Measurements from ENCODE around the gene MAGED1.
"Not testable (repeated sequence)": the region's sequence is repeated elsewhere in the genome, so short reads cannot be mapped to it uniquely, and the experiment has no call there.

MAGED1 gene

DNA sequence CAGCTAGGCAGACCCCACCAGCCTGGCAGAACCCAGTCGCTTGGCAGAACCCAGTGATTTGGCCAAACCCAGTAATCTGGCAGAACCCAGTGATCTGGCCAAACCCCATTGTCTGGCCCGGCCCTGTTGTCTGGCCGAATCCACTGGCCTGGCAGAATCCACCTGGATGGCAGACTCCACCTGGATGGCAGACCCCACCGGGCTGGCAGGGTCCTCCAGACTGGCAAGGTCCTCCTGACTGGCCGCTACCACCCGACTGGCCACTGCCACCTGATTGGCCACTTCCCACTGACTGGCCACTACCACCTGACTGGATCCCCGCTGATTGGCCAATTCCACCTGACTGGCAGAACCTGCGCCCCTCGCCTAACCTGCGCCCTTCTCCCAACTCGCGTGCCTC is 3.2 kb downstream of the MAGED1 start:
- no peak for DNase-seq (ENCODE audit: low read depth)

GRCh38 chrX:51899741-51900140 is 6.3 kb downstream of the MAGED1 start:
- DNase-seq (ENCODE audit: low read depth) = no peak

GRCh38 chrX:51902510-51903050 is 9.2 kb downstream of the MAGED1 start:
- no peak for DNase-seq (ENCODE audit: low read depth)

DNA sequence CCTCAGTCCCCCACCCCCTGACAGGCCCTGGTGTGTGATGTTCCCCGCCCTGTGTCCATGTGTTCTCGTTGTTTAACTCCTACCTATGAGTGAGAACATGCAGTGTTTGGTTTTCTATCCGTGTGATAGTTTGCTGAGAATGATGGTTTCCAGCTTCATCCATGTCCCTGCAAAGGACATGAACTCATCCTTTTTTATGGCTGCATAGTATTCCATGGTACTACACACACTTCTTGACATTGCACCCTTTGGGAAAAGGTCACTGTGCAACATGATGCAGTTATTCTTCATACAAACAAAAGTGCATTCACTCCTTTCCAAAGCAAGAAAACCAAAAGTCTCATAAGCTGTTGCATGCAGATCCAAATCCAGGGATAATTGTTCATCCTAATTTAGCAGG is 11.7 kb downstream of the MAGED1 start:
- DNase-seq (ENCODE audit: low read depth) = not testable (repeated sequence)

- DNase-seq (ENCODE audit: low read depth) = no peak
Observed at GRCh38 chrX:51905711-51906110, 12.3 kb downstream of the MAGED1 start.

DNA sequence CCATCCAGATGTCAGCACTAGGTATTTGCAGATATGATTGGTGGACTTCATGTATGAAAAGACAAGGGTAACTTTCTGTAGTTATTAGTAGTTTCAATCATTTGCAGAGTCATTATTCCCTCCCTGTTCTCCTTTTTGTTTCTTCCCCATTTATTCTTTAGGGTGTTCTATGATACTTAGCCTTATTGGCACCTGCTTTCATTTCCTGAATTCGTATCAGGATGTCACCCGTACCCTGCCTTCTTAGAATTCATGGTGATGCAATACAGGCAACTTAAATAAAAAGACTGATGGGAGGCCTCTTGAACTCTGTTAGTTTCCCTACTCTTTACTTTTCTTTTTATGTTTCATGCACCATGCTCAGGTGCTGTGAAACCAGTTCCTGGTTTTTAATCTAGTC is 24.2 kb downstream of the MAGED1 start:
- DNase-seq (ENCODE audit: low read depth) = no peak

- DNase-seq (ENCODE audit: low read depth) = no peak
Observed at GRCh38 chrX:51922561-51922960, 29.1 kb downstream of the MAGED1 start.

GRCh38 chrX:51931566-51932150 is 38.2 kb downstream of the MAGED1 start:
- no peak for DNase-seq (ENCODE audit: low read depth)
